NCI-H1105 treated with DMSO at 0.1 percent for 48 hours (cell line): Measurements from ENCODE around the gene PFKFB3.
"Not testable (repeated sequence)": the region's sequence is repeated elsewhere in the genome, so short reads cannot be mapped to it uniquely, and the experiment has no call there.

Experiments
- DNase-seq: peaks from one replicate; lab custom pipeline; 2025; lab: John Stamatoyannopoulos, UW

PFKFB3 gene

GRCh38 chr10:6178581-6178980 lies 24.2 kb upstream of the PFKFB3 start:
- no peak for DNase-seq

DNA sequence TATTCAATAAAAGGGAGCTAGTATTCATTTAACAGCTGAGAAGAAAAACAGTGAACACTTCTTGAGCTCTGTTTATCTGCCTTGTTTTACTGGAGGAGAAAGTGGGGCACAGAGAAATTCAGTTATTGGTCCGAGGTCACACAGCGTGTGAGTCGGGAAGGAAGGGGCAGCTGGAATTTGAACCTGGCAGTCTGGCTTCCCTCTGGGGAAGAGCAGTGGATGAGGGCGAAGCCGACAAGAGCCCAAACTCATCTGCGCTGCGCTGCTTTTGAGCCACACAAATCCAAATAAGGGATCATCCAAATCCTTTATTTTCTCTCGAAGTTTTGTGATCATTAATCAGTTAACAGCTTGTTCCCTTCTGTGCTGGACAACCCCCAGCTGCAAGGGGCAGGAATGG lies 23.7 kb upstream of the PFKFB3 start:
- DNase-seq = no peak

- DNase-seq = no peak
Observed at GRCh38 chr10:6180480-6181110, 22.1 kb upstream of the PFKFB3 start.

DNA sequence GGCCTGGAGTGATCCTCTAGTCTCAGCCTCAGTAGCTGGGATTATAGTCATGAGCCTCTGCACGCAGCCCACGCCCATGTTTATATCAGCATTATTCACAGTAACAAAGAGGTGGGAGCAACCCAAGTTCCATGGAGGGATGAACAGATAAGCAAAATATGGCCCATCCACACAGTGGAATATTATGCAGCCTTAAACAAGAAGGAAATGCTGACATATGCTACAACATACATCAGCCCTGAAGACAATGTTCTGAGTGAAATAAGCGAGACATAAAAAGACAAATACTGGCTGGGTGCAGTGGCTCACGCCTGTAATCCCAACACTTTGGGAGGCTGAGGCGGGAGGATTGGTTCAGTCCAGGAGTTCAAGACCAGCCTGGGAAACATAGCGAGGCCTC lies 21.5 kb upstream of the PFKFB3 start:
- no peak for DNase-seq

DNA sequence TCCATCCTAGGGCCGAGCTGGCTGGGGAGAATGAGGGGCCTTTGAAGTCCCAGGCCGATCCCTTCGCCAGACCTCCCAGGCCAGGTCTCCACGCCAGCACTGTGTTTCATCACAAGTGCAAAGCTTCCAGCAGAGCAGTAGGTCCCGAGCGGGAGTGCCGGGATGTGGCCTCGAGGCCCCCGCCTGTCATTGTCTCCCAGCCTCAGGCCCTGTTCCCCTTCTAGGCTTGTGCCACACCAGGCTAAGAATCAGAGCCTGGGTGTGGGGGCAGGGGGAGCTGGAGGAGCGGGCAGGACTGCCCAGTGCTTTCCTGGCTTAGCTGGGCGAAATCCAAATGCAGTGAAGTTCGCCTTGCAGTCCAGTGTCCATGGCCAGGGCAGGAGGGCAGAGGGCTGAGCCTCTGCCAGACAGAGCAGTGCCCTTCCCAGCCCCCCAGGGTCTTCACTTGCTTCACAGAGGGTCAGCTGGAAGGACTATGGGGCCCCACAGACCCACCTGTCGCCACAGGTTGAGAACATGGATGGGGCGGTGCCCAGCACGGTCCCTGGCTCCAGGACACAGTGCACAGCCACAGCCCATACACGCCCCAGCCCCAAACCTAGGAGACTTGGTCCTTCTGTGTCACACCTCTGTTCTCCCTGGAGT lies 20.2 kb upstream of the PFKFB3 start:
- DNase-seq = no peak

GRCh38 chr10:6185039-6185716 lies 17.6 kb upstream of the PFKFB3 start:
- no peak for DNase-seq

GRCh38 chr10:6186894-6187256 lies 15.9 kb upstream of the PFKFB3 start:
- DNase-seq = no peak

GRCh38 chr10:6187278-6187677 lies 15.5 kb upstream of the PFKFB3 start:
- DNase-seq = no peak

DNA sequence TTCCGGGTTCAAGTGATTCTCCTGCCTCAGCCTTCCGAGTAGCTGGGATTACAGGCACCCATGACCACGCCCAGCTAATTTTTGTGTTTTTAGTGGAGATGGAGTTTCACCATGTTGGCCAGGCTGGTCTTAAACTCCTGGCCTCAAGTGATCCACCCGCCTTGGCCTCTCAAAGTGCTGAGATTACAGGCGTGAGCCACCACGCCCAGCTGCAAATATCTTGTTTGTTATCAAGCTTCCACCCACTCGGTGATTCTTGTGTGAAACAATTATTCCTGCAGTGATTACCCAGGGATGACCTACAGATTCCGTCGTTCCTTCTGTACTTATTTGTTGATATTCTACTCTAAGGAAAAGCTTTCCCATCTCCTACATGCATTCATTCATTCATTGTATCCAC lies 12.7 kb upstream of the PFKFB3 start:
- DNase-seq = not testable (repeated sequence)

- DNase-seq = no peak
Observed at GRCh38 chr10:6191147-6191546, 11.6 kb upstream of the PFKFB3 start.

- no peak for DNase-seq
Observed at GRCh38 chr10:6191569-6191968, 11.2 kb upstream of the PFKFB3 start.

- DNase-seq = not testable (repeated sequence)
Observed at GRCh38 chr10:6193342-6193741, 9.4 kb upstream of the PFKFB3 start.

DNA sequence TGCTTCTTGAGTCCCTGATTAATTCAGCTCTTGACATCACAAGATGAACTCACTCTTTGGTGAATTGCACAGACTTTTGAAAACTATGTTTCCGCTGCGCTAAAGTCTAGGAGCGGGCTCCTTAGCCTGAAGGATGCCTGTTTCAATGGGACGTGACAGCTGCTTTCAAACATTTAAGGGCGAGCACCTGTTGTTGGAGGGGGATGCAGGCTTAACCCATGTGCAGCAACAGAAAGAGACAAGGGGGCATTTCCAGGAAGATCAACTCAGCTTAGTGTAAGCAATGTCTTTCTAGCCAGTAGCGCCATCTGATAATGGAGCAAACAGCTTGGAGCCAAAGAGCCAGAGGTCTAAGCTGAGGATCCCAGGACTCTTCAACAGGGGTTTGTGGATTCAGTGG lies 8.4 kb upstream of the PFKFB3 start:
- no peak for DNase-seq

DNA sequence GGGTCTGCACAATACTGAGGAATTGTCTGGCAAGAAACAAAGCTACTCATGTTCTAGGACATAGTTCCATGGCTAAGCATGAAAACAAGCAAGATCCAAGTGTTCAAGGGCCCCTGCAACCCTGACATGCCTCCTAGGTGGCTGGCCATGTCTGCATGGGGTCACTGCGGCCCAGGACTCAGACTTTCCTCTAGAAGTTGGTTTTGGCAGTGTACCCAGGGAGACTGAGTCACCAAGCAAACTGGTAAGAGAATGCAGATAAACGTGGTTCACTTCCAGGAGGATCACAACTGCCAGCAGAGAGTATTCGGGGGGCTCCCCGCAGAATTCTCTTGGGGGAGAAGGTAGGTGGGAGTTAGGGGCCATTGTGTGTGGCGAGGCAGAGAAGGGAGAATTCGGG lies 7.4 kb upstream of the PFKFB3 start:
- DNase-seq = no peak

- no peak for DNase-seq
Observed at GRCh38 chr10:6195846-6196245, 6.9 kb upstream of the PFKFB3 start.

GRCh38 chr10:6196524-6196923 lies 6.2 kb upstream of the PFKFB3 start:
- DNase-seq = not testable (repeated sequence)

- no peak for DNase-seq
Observed at GRCh38 chr10:6197321-6197720, 5.4 kb upstream of the PFKFB3 start.

GRCh38 chr10:6198171-6198570 lies 4.6 kb upstream of the PFKFB3 start:
- DNase-seq = no peak

GRCh38 chr10:6199131-6199733 lies 3.5 kb upstream of the PFKFB3 start:
- DNase-seq = no peak

DNA sequence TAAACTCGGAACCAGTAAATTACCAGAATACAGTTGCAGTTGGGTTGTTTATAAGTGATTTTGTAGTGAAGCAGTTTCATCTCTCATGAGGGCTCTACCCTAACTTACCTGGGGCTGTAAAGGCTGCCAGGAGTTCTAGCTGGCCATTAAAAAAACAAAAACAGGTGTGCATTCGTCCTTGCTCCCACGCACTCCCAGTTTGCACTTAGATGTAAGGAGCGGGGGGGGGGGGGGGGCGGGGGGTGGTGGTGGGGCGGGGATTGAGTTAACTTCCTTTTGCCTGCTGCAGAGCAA lies 2.3 kb upstream of the PFKFB3 start:
- DNase-seq = no peak

DNA sequence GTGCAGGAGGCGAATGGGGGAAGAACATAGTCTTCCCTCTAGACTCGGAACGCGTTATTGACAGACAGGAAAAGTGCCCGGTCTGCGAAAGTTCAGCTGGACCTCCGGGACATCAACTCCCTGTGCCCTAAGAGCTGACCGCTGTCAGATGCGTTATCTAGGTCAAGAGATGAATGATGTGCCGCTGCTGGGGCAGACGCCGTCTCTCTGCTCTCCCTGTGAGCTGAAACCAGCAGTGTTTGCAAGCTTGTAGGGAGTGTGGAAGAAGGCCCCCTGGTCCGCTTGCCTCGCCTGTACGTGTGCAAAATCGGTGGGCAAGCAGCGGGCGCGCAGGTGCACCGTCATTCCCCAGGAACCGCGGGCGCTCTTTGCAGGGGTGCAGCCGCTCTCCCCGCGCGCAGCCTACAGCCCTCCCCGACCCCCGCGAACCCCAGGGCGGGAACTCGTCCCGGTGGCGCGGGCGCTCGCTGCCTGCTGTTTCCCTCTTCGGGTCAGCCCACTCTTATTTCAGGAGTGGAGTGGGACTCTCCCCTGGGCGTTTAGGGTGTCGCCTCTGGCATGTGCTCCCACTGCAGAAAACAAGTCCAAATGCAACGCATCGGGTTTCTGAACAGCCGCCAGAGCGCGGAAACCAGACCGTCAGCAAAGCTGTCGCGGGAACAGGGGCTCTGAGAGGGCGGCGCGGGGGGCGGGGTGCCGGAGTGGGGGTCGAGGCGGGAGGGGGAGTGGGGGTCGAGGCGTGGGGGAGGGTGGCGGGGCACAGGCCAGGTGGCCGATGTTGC lies 1.8 kb upstream of the PFKFB3 start:
- no peak for DNase-seq

DNA sequence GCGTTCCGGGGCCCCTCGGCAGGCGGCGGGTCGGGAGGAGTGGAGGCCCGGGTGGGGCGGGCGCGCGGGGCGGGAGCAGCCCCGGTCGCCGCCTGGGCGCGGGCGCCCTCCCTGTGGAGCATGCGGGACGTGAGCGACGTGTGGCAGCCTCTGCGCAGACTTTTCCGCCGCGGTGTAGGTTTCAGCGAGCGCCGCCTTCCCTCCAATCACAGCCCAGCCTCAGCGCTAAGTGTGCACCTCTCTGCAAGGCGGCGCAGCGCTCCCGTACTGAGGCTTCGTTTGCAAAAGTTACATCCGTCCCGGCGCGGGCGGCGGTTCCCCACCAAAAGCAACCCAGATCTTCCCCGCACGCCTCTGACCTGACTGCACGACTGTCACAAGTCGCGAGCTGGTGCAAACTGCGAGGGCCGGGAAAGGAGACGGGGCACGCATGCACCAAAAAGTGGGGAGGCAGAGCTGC lies 1.2 kb upstream of the PFKFB3 start:
- peak; percentile 17 for DNase-seq
